Measurements from ENCODE around the gene FBN3. TPM values are rescaled to one million over a fixed set of nuclear protein-coding genes. Genes with fewer than 3 reads are reported as not detected.

Gene FBN3
- total RNA-seq, 1 donor from 2014 or later = 0.57 TPM

GRCh38 chr19:8148088-8148409 lies 1.3 kb downstream of the FBN3 start:
- Mint-ChIP-seq H3K4me3 (ENCODE audit: unreplicated experiment) (peak overlapping the region; percentile 53), H3K36me3 (ENCODE audit: low read depth) (peaks cover 2% of the 10 kb centered on the region)

GRCh38 chr19:8147582-8147978 lies 1.8 kb downstream of the FBN3 start:
- Mint-ChIP-seq H3K36me3 (ENCODE audit: low read depth) (peaks cover 2% of the 10 kb centered on the region), H3K27ac (ENCODE audit: unreplicated experiment) (no peak overlapping the region), H3K4me1 (ENCODE audit: low read depth) (peaks cover 19% of the 10 kb centered on the region), H3K9me3 (ENCODE audit: low read depth) (no peaks in the 10 kb centered on the region), H3K27me3 (ENCODE audit: low read depth) (peaks cover 37% of the 10 kb centered on the region), H3K4me3 (ENCODE audit: unreplicated experiment) (no peak overlapping the region)
- TF ChIP-seq, protein P1, sequence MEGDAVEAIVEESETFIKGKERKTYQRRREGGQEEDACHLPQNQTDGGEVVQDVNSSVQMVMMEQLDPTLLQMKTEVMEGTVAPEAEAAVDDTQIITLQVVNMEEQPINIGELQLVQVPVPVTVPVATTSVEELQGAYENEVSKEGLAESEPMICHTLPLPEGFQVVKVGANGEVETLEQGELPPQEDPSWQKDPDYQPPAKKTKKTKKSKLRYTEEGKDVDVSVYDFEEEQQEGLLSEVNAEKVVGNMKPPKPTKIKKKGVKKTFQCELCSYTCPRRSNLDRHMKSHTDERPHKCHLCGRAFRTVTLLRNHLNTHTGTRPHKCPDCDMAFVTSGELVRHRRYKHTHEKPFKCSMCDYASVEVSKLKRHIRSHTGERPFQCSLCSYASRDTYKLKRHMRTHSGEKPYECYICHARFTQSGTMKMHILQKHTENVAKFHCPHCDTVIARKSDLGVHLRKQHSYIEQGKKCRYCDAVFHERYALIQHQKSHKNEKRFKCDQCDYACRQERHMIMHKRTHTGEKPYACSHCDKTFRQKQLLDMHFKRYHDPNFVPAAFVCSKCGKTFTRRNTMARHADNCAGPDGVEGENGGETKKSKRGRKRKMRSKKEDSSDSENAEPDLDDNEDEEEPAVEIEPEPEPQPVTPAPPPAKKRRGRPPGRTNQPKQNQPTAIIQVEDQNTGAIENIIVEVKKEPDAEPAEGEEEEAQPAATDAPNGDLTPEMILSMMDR (IDR thresholded peaks at IDR 0.05) = no peak
- DNase-seq (ENCODE audit: low spot score) = no peak

More at GRCh38 chr19:8148088-8148409, 1.3 kb downstream of the FBN3 start:
- TF ChIP-seq, protein P1 (IDR thresholded peaks at IDR 0.05) = no peak
- Mint-ChIP-seq H3K4me1 (ENCODE audit: low read depth) (peaks cover 14% of the 10 kb centered on the region), H3K9me3 (ENCODE audit: low read depth) (no peaks in the 10 kb centered on the region), H3K27me3 (ENCODE audit: low read depth) (peaks cover 38% of the 10 kb centered on the region), H3K27ac (ENCODE audit: unreplicated experiment) (no peak overlapping the region)
- DNase-seq (ENCODE audit: low spot score) = no peak

- no peak overlapping the region for H3K4me3 Mint-ChIP-seq (ENCODE audit: unreplicated experiment)
- H3K36me3 Mint-ChIP-seq (ENCODE audit: low read depth) = peaks cover 2% of the 10 kb centered on the region
- no peak overlapping the region for H3K27ac Mint-ChIP-seq (ENCODE audit: unreplicated experiment)
- H3K9me3 Mint-ChIP-seq (ENCODE audit: low read depth) = no peaks in the 10 kb centered on the region
- H3K4me1 Mint-ChIP-seq (ENCODE audit: low read depth) = peaks cover 25% of the 10 kb centered on the region
- H3K27me3 Mint-ChIP-seq (ENCODE audit: low read depth) = peaks cover 37% of the 10 kb centered on the region
- TF ChIP-seq, protein P1 (IDR thresholded peaks at IDR 0.05) = no peak
- DNase-seq (ENCODE audit: low spot score) = no peak
Observed at GRCh38 chr19:8146877-8147581, 2.4 kb downstream of the FBN3 start.

GRCh38 chr19:8144273-8144995 lies 5.0 kb downstream of the FBN3 start:
- H3K4me1 Mint-ChIP-seq (ENCODE audit: low read depth) = peaks cover 34% of the 10 kb centered on the region
- TF ChIP-seq, protein P1 (IDR thresholded peaks at IDR 0.05) = no peak
- no peaks in the 10 kb centered on the region for H3K9me3 Mint-ChIP-seq (ENCODE audit: low read depth)
- H3K27me3 Mint-ChIP-seq (ENCODE audit: low read depth) = peaks cover 28% of the 10 kb centered on the region
- DNase-seq (ENCODE audit: low spot score) = no peak
- H3K4me3 Mint-ChIP-seq (ENCODE audit: unreplicated experiment) = no peak overlapping the region
- H3K27ac Mint-ChIP-seq (ENCODE audit: unreplicated experiment) = no peak overlapping the region
- H3K36me3 Mint-ChIP-seq (ENCODE audit: low read depth) = peaks cover 3% of the 10 kb centered on the region

GRCh38 chr19:8143041-8143440 lies 6.4 kb downstream of the FBN3 start:
- Mint-ChIP-seq H3K27me3 (ENCODE audit: low read depth) (peaks cover 21% of the 10 kb centered on the region), H3K27ac (ENCODE audit: unreplicated experiment) (peak overlapping the region; percentile 75), H3K4me1 (ENCODE audit: low read depth) (peaks cover 29% of the 10 kb centered on the region), H3K36me3 (ENCODE audit: low read depth) (peaks cover 1% of the 10 kb centered on the region), H3K4me3 (ENCODE audit: unreplicated experiment) (peak overlapping the region; percentile 37), H3K9me3 (ENCODE audit: low read depth) (no peaks in the 10 kb centered on the region)
- TF ChIP-seq, protein P1 (IDR thresholded peaks at IDR 0.05) = no peak
- no peak for DNase-seq (ENCODE audit: low spot score)

Data from chondrocyte (in vitro differentiated cells).